Uterus (tissue), 2 donors: Measurements from ENCODE around the gene VPS54.

Experiments used
- POLR2A ChIP-seq, 2 donors: fragments of 450-650 bp; IDR thresholded peaks; one replicate each; pipeline ENCODE4 v1.6.1; 2016; ENCODE audit warnings: antibody characterized with exemption in 2 of 2, mild to moderate bottlenecking in 1 of 2, moderate library complexity in 1 of 2
- TF ChIP-seq, protein P1 (sequence below), 4 experiments: fragments of 200-600 bp in 2 of 4; fragments of 450-650 bp in 2 of 4; sonication (generic) in 2 of 4; IDR thresholded peaks; one replicate each; pipeline ENCODE4 v1.5.1; 2016 to 2019; ENCODE audit warnings: antibody characterized with exemption in 4 of 4, mild to moderate bottlenecking in 2 of 4, moderate library complexity in 1 of 4

DNA sequence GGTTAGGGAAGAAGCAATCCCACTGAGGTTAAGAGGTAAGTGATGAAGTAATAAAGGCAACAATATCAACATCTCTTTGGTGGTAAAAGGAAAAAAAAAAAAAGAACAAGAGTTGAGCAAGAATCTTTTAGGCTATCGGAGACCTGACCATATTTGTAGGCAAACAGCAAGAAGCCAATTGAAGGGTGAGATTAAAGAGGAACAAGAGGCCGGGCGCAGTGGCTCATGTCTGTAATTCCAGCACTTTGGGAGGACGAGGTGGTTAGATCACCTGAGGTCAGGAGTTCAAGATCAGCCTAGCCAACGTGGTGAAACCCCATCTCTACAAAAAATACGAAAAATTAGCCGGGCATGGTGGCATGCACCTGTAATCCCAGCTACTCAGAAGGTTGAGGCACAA, 11.3 kb downstream of the VPS54 start:
- TF ChIP-seq, protein P1, sequence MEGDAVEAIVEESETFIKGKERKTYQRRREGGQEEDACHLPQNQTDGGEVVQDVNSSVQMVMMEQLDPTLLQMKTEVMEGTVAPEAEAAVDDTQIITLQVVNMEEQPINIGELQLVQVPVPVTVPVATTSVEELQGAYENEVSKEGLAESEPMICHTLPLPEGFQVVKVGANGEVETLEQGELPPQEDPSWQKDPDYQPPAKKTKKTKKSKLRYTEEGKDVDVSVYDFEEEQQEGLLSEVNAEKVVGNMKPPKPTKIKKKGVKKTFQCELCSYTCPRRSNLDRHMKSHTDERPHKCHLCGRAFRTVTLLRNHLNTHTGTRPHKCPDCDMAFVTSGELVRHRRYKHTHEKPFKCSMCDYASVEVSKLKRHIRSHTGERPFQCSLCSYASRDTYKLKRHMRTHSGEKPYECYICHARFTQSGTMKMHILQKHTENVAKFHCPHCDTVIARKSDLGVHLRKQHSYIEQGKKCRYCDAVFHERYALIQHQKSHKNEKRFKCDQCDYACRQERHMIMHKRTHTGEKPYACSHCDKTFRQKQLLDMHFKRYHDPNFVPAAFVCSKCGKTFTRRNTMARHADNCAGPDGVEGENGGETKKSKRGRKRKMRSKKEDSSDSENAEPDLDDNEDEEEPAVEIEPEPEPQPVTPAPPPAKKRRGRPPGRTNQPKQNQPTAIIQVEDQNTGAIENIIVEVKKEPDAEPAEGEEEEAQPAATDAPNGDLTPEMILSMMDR (IDR thresholded peaks at IDR 0.05), result no peak
- TF ChIP-seq POLR2A (IDR thresholded peaks at IDR 0.05), result no peak
